GM19043 (cell line): Measurements from ENCODE around the gene FOXJ3.
"Not testable (repeated sequence)": the region's sequence is repeated elsewhere in the genome, so short reads cannot be mapped to it uniquely, and the experiment has no call there.

ENCODE experiments used
- ATAC-seq: cut with Tn5 transposase; IDR thresholded peaks from one replicate; pipeline ENCODE4 v1.9.1; 2021; ENCODE audit warnings: low read depth; ENCODE audit not compliant: unreplicated experiment

FOXJ3 gene

DNA sequence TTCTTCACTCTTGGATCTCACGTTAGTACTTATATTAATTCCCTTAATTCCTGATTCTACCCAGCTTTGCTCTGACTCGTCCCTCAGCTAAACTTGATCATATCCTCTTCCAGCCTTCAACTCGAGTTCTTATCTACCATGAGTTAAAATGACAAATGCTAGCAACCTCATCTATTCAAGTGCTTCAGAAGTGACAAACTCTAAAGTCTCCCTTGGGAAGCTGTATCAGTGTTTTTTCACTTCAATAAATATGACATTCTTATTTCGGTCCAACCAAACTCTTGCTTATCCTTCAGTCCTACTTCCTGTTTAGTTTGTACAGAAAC, 75.3 kb downstream of the FOXJ3 start:
- ATAC-seq: no peak

DNA sequence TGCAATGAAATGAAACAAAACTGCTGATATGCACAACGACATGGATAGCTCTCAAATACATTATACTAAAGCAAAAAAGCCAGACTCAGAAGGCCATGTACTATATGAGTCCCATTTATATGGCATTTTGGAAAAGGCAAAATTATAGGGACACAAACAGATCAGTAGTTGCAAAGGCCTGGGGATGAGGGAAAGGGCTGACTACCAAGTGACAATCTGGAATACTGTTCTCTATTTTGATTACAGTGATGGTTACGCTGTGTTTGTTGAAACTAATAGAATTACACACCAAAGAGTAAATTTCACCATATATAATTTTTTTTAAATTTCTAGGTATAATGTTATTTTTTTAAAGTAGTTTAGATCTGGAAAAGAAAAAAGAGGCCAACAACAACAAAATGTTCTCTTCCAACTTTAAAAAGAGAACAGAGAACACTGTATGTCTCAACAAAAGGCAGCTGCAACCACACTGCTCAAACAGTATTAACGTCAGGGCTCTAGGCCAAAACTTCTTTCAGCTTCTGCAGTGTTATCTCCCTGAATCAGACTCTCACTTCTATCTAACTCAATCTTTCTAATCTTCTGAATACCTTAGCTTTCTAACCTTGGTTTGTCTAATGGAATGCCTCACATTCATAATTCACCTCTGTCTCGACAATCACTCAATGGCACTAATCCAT, 75.8 kb downstream of the FOXJ3 start:
- no peak for ATAC-seq

DNA sequence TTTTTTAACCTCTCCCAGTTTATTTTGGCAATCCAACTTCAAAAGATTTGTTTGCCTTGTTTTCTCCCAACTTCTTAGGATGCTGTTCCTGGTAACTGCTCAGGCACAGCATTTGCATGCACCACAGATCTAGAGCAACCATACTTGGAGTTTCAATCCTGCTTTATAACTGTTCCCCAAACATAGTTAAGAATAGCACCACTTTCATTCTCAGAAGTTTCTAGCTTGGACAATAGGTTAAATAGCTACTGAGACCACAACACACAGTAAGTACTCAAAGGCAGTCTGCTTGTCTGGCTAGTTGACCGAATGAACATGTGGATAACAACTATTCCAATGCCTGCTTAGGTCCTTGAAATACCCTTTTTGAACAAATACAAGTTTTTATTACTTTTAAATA, 76.8 kb downstream of the FOXJ3 start:
- ATAC-seq: no peak

DNA sequence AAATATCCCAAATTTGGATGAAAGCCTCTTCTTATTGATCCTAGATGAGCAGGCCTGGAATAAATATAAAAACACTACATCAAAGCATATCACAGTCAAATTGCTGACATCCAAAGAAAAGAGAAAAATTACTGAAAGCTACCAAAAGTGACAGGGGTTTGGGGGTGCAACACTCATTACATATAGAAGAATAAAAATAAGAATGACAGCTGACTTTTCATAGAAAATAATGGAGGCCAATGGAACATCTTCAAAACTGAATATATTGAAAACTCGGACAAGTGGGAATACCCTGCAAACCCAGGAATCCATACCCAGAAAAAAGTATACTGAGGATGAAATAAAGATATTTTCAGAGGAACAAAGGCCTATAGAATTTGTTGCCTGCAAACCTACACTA, 84.0 kb downstream of the FOXJ3 start:
- no peak for ATAC-seq

DNA sequence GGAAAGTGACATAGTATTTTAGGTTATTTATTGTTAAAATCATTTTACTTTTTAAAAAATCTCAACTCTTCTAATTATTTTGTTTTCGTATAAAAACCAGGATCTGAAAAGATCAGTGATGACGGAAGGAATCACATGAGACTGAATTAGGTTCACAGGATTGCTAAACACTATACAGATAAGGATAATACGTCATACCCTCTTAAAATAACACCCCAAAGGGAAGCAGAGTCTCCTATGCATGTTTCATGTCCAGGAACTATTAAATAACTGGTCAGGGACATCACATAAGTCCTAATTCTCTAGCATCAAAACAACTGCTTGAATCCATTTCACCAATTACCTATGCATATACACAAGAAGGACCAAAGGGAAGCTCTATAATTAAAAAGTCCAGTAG, 84.9 kb downstream of the FOXJ3 start:
- ATAC-seq: no peak

DNA sequence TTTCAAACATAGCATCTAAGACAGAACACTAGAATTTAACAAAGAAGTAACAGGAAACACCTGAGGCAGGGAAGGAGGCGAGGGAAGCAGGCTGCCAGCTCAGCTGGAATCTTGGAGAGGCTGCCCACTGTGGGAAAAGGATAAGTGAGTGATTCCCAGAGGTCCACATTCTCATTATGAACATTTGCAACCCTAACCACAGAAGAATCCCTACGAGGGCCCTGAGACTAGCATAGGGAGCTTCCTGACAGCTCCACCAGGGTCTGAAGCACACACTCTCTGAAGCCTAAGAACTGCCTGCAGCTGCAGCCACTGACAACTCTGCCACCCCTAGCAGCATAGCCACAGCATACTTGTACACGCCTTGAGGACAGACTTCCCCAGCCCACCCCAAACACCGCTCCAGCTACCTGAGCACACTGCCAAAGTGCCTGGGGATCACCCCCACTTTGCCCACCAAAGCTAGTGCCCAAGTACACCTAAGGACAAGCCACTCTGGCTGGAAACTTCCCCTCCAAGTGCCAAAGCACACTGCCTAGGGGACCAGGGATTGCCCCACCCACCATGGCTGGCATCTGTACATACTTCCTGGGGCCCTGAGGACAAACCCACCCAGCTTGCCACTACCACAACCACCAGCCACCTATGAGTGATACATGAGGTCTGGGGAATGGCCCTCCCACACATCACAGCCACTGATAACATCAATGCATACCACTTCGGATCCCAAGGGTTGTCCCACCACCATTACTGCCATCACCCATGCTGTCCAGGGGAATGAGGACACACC, 93.9 kb downstream of the FOXJ3 start:
- no peak for ATAC-seq

DNA sequence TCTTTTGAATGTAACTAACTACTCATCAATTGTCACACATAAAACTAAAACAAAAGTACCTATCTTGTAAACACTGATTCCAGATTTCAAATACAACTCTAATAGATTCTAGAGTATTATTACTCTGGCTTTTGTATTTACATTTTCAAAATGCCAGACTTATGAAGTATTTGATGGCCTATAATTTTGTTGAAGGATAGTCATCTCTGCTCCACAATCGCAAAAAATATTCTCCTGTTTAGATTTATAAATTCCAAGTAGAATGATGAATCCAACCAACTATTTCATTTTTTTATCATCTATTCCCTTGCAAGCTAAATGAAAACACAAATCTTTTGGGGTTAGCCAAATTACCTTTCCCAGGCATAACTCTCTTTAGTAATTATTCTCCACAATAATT, 95.5 kb downstream of the FOXJ3 start:
- no peak for ATAC-seq

DNA sequence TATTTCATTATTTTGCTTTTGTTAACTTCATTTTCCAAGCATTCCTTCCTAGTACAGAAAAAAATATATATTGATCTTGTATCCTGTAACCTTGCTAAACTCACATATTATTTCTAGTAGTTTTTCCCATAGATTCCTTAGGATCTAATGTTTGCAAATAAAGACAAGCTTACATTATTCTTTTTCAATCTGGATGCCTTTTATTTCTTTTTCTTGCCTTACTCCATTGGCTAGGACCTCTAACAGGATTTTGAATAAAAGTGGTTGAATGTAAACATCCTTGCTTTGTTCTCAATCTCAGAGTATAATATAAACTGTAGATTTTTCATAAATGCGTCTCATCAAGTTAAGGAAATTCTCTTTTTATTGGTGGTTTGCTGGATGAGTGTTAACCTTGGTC, 96.0 kb downstream of the FOXJ3 start:
- ATAC-seq: no peak

DNA sequence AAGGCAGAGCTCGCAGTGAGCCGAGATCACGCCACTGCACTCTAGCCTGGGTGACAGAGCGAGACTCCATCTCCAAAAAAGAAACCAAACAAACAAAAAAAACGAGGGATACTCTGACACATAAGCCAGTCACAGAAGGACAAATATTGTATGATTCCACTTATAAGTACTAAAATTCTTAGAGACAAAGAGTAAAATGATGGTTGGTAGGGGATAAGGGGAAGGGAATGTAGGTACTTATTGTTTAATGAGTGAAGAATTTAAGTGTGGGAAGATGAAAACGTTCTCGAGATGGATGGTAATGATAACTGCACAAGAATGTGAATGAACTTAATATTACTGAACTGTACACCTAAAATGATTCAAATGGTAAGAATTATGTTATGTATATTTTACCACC, 103.8 kb downstream of the FOXJ3 start:
- no peak for ATAC-seq

DNA sequence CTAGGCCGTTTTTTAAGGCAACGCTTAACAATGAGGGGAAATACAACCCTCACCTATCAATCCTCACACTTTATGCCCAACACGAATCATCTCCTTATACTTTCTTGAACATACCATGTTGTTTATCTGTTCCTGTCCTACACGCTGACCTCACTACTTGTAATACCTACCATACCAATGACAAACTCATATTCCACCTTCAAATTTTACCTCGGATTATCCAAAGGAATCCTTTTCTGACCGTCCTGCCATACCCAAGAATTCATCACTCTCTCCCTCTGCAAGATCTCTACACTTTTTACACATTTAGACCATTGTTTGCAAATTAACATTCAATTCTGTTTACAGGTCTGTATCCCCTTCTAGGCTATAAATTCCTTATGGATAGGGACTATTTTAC, 106.1 kb downstream of the FOXJ3 start:
- ATAC-seq: no peak

DNA sequence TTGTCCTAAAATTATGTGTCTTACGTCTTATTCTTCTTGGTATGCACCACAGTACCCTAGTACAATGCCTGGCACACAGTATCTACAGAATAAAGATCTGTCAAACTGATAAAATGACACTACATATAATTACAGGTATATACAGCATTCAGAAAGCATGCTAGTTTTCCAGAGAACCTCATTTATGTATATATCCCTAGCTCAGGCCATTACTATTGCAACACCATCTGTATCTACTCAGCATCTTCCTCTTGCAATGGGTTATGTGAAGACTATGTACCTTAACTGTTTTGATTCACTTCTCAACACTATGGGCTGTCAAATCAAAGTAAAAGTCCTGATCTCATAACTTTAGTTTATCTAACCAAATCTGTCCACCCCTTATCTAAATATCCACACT, 112.0 kb downstream of the FOXJ3 start:
- ATAC-seq: no peak

DNA sequence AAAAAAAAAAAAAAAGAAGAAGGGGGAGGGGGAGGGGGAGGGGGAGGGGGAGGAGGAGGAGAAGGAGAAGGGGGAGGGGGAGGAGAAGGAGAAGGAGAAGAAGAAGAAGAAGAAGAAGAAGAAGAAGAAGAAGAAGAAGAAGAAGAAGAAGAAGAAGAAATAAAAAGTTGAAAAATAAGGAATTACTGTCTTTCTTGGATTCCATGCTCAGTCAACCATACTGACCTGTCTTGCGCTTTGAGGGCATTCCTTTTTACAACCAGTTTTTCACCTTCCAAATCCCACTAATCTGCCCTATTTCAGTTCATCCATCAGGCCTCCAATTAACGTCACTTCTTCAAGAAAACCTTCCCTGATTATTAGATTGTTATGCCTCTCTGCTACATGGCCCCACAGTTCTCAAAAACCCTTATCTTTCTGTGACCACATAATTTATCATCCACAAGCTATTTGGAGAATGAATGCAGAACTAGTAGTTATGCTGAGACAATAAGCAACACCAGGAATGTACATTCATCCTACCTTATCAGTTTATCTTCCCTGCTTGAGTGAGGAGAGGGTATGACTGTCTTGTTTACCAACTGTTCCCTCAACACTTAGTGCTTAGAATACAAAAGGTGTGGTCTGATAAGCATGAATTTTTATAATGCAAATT, 113.0 kb downstream of the FOXJ3 start:
- no peak for ATAC-seq

DNA sequence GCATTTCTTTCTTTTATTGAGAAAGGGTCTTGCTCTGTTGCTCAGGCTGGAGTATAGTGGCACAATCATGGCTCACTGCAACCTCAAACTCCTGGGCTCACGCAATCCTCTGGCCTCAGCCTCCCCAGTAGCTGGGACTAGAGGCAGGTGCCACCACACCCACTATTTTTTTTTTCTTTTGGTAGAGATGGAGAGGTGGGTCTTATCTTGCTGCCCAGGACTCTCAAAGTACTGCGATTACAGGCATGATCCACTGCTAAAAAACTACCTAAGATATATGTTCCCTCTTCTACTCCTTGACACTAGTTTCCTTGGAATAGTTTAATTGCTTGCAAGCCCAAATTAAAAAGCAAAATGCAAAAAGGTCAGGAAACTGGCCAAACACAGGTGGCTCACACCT, 113.6 kb downstream of the FOXJ3 start:
- no peak for ATAC-seq

DNA sequence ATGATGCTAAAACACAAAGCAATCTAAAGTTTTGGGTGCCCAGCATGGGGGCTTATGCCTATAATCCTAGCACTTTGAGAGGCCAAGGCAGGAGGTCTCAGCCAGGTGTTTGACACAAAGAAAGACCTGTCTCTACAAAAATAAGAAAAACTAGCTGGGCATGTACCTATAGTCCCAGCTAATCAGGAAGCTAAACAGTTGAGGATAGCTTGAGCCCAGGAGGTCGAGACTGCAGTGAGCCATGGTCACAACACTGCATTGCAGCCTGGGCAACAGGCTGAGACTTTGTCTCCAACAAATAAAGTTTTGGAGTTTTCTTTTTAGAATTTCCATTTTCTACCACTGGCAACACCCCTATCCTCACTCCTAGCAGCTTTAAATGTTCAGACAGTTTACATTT, 115.4 kb downstream of the FOXJ3 start:
- no peak for ATAC-seq

DNA sequence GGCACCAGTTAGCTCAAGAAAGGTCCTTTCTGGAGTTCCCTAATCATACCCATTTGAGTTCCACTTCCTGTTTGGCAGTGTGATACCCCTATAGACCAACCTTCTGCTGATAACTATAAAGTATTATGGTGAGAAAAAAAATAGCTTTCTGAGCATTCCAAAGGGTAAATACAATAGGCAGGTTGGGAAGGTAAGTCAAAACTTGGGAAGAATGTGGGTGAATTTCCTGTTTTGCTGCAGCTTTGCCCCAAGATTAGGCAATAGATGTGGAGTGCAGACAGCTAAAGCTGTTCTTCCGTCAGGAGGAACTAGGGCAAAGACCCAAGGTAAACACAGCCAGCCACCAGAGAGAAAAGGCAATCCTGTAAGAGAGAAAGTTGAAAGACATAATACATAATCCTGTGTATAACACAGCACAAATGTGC, 120.6 kb downstream of the FOXJ3 start:
- ATAC-seq: no peak

DNA sequence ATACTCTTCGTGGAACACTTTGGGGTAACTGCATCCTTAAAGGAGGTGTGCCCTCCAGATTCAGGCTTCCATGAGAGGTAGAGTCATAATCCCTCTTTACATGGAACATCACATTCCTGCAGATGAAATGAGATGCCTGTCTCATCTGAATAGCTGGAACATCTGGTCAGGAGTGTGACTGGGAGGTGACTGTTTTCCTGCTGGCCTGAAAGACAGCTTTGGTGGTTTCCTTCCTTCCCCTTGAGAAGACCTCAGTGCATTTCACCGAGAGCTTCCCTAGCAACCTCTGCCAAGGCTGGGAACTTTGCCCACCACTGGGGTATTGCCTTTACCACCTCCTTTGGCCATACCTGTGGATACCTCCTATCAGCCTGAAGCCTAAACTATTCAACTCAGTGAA, 123.8 kb downstream of the FOXJ3 start:
- no peak for ATAC-seq

DNA sequence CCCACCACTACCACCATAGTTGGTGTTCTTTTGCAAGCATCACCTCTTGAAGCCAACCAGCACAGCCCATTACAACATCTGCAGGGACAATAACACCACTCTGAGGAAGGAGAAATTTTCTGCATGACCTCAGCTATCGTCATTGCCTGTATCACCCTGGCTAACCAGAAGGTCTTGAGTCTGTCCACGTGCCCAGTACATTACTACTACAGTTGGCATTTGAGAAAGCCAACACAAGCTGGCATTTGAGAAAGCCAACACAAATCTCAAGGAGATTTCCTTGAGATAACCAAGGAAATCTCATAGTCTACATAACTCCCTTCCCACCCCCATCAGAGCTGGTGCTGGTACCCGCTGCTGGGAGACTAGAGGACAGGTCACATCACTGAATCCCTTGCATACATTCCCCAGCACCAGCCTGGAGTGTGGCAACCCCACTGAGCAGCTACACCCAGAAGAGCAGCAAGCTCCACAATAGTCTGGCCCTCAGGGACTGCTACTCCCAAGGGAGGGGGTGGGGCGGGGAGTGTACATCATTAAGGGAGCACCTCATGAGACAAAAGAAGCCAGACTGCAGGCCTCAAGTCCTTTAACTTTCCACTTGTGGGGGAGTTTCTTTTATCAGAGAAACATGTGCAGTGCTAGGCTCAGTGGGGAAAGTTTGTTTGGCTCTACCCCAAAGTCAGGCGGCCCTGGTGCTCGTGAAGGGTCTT, 124.5 kb downstream of the FOXJ3 start:
- ATAC-seq: no peak

DNA sequence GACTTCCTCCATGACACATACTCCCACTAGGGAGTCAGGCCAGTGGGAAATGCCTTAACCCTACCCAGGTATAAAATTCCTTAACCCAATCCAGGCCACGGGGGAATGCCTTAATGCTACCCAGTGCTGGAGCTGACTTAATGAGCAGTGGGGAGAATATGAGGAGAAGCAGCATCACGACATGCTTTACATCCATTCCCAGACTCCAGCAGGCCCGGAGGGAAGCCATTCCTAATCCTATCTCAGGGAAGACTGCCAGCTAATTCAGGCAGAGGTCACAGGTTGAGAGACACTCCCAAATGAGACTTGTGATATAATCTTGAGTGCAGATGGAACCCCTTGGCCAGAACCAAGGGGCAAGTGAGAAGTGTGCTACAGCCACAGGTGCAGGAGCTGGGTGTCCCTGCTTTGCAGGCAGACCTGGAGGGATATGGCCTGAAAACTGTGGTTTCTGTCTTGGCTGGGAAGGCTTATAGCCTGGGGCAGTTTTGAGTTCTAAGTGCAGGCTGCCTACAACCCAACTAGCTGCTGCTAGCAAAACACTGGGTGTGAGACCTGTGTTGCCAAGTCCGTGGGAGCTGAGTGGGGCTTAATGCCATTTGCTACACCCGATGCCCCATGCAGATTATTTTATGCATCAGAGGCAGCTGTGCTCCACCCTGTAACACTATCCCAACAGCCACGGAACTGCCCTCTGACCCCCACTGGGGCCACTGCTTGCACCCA, 125.3 kb downstream of the FOXJ3 start:
- no peak for ATAC-seq

DNA sequence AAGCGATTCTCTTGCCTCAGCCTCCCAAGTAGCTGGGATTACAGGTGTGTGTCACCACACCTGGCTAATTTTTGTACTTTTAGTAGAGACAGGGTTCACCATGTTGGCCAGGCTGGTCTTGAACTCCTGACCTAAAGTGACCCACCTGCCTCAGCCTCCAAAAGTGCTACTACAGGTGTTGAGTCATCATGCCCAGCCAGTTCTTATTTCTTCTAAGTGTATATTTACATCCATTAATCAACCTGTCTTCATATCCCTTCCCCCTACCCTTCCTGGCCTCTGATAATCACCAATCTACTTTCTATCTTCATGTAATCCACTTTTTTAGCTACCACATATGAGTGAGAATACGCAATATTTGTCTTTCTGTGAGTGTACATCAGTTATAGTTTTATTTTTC, 128.1 kb downstream of the FOXJ3 start:
- ATAC-seq: not testable (repeated sequence)

DNA sequence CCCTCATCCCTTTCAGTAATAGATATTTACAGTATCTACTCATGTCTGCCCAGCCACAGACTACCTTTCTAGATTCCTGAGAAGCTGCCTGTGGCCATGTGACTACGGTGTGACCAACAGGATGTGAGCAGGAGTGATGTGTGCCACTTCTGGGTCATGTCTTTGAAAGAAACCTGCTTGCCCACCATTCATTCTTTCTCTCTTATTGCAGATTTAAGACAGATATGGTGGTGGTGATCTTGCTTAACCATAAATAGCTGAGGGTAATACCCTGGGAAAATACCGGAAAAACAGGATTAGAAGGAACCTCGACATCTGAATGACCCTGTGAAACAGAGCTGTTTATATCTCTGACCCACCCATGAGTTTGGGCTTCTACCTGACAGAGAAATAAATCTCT, 128.9 kb downstream of the FOXJ3 start:
- ATAC-seq: no peak

DNA sequence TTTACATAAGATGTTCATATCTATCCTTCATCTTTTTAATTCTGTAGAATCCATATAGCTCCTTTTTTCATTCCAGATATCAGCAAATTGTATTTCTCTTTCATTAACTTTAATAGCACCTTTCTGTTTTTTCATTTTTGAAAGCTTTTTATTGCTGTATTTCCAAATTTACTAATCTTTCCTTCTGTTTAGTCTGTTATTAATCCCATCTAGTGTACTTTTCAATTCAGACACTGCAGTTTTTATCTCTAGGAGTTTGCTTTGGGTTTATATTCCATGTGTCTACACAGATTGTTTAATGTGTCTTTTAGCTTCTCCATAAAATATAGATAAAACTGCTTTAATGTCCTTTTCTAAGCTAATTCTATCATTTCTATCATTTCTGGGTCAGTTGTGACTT, 133.0 kb downstream of the FOXJ3 start:
- ATAC-seq: no peak
